Peyer's patch (tissue), 4 donors: ENCODE results near the gene MAIP1.

Source experiments
- CTCF ChIP-seq, 6 experiments: fragments of 450-650 bp in 4 of 6; fragments of 200-600 bp in 2 of 6; sonication (generic) in 1 of 6; IDR thresholded peaks; one replicate each; pipeline ENCODE4 v1.5.1; 2017 to 2019; ENCODE audit warnings: antibody characterized with exemption in 6 of 6, mild to moderate bottlenecking in 3 of 6, moderate library complexity in 1 of 6
- POLR2A ChIP-seq, 2 donors: fragments of 450-650 bp; IDR thresholded peaks; one replicate each; pipeline ENCODE4 v1.5.1; 2017; ENCODE audit warnings: antibody characterized with exemption in 2 of 2, mild to moderate bottlenecking in 2 of 2, moderate library complexity in 2 of 2

GRCh38 chr2:199907008-199907714 is 48.2 kb upstream of the MAIP1 start:
- no peak for TF ChIP-seq POLR2A (IDR thresholded peaks at IDR 0.05)
- TF ChIP-seq CTCF (IDR thresholded peaks at IDR 0.05): no peak
